ENCODE data around the gene ACADVL. TPM values are rescaled to one million over a fixed set of nuclear protein-coding genes. Genes with fewer than 3 reads are reported as not detected.

ACADVL gene
- total RNA-seq, 6 experiments from 2014 or later, result 640 to 1,849 (median 1,071) TPM

GRCh38 chr17:7175330-7175733 is 44.4 kb upstream of the ACADVL start:
- Histone ChIP-seq H3K4me1 (peaks cover 0 to 57% (median 3%) of the 10 kb centered on the region in 4 donors), H3K9me3 (no peaks in the 10 kb centered on the region), H3K4me3 (no peak overlapping the region), H3K27me3 (no peaks in the 10 kb centered on the region), H3K36me3 (peaks cover 0 to 14% (median 0%) of the 10 kb centered on the region in 4 donors), H3K27ac (no peak overlapping the region)
- ATAC-seq (no peak), DNase-seq (no peak)
- TF ChIP-seq, protein P1, sequence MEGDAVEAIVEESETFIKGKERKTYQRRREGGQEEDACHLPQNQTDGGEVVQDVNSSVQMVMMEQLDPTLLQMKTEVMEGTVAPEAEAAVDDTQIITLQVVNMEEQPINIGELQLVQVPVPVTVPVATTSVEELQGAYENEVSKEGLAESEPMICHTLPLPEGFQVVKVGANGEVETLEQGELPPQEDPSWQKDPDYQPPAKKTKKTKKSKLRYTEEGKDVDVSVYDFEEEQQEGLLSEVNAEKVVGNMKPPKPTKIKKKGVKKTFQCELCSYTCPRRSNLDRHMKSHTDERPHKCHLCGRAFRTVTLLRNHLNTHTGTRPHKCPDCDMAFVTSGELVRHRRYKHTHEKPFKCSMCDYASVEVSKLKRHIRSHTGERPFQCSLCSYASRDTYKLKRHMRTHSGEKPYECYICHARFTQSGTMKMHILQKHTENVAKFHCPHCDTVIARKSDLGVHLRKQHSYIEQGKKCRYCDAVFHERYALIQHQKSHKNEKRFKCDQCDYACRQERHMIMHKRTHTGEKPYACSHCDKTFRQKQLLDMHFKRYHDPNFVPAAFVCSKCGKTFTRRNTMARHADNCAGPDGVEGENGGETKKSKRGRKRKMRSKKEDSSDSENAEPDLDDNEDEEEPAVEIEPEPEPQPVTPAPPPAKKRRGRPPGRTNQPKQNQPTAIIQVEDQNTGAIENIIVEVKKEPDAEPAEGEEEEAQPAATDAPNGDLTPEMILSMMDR (IDR thresholded peaks at IDR 0.05), result no peak
- no peak for TF ChIP-seq POLR2A (IDR thresholded peaks at IDR 0.05)
- intact Hi-C loops (cut with DNase I), result no loop called here
- 65% methylated on average over 5 of the region's 5 CpGs for WGBS (ENCODE audit: insufficient coverage, low coverage, low lambda C conversion rate, missing lambda C conversion rate)

- H3K36me3 ChIP-seq, result peaks cover 0 to 14% (median 0%) of the 10 kb centered on the region in 4 donors
- TF ChIP-seq, protein P1 (IDR thresholded peaks at IDR 0.05), result no peak
- TF ChIP-seq POLR2A (IDR thresholded peaks at IDR 0.05), result no peak
- intact Hi-C loops (cut with DNase I), result no loop called here
- DNase-seq (no peak), ATAC-seq (no peak)
- WGBS (ENCODE audit: insufficient coverage, low coverage, low lambda C conversion rate, missing lambda C conversion rate), result 82% methylated on average over 1 of the region's 1 CpG
- H3K9me3 ChIP-seq, result no peaks in the 10 kb centered on the region
- H3K4me3 ChIP-seq, result peak overlapping the region; percentile 44 to 81 (median 75)
- H3K4me1 ChIP-seq, result peaks cover 0 to 53% (median 3%) of the 10 kb centered on the region in 4 donors
- no peaks in the 10 kb centered on the region for H3K27me3 ChIP-seq
- H3K27ac ChIP-seq, result peak overlapping the region in 2 of 3 donors; percentile 53 to 78
Observed at GRCh38 chr17:7176107-7176840, 43.5 kb upstream of the ACADVL start.

GRCh38 chr17:7176841-7177190 is 42.9 kb upstream of the ACADVL start:
- peak overlapping the region in 2 of 3 donors; percentile 53 to 78 for H3K27ac ChIP-seq
- no peaks in the 10 kb centered on the region for H3K9me3 ChIP-seq
- intact Hi-C loops (cut with DNase I), result no loop called here
- TF ChIP-seq, protein P1 (IDR thresholded peaks at IDR 0.05), result no peak
- no peak for TF ChIP-seq POLR2A (IDR thresholded peaks at IDR 0.05)
- peak overlapping the region; percentile 44 to 81 (median 75) for H3K4me3 ChIP-seq
- H3K4me1 ChIP-seq, result peaks cover 0 to 48% (median 3%) of the 10 kb centered on the region in 4 donors
- H3K27me3 ChIP-seq, result no peaks in the 10 kb centered on the region
- no peak for DNase-seq
- H3K36me3 ChIP-seq, result peaks cover 0 to 14% (median 0%) of the 10 kb centered on the region in 4 donors
- ATAC-seq, result no peak
- 8% methylated on average over 16 of the region's 17 CpGs for WGBS (ENCODE audit: insufficient coverage, low coverage, low lambda C conversion rate, missing lambda C conversion rate)

GRCh38 chr17:7177191-7177953 is 42.4 kb upstream of the ACADVL start:
- no peaks in the 10 kb centered on the region for H3K9me3 ChIP-seq
- WGBS (ENCODE audit: insufficient coverage, low coverage, low lambda C conversion rate, missing lambda C conversion rate), result 2% methylated on average over 24 of the region's 31 CpGs
- ATAC-seq, result peak; percentile 43 to 60 (median 60)
- no peaks in the 10 kb centered on the region for H3K27me3 ChIP-seq
- peaks cover 0 to 14% (median 0%) of the 10 kb centered on the region in 4 donors for H3K36me3 ChIP-seq
- H3K4me1 ChIP-seq, result peaks cover 0 to 42% (median 3%) of the 10 kb centered on the region in 4 donors
- DNase-seq, result peak; percentile 76 to 78 (median 77)
- H3K4me3 ChIP-seq, result peak overlapping the region; percentile 44 to 81 (median 75)
- TF ChIP-seq, protein P1 (IDR thresholded peaks at IDR 0.05), result peak; percentile 69 to 94 (median 90)
- no peak for TF ChIP-seq POLR2A (IDR thresholded peaks at IDR 0.05)
- H3K27ac ChIP-seq, result peak overlapping the region; percentile 53 to 78 (median 61)
- intact Hi-C loops (cut with DNase I), result no loop called here

Measured in right lobe of liver (tissue), 6 donors.